Endothelial cell of umbilical vein (primary cell): ENCODE measurements around the gene AQR. TPM values are rescaled to one million over a fixed set of nuclear protein-coding genes. Genes with fewer than 3 reads are reported as not detected.

ENCODE experiments used
- BruUV-seq: library from RNA; stranded (reverse); fragments of 400-500 nt; replicated peaks from 2 replicates; lab custom pipeline; 2021; lab: Mats Ljungman, UMichigan
- CTCF ChIA-PET: fragments of 300-600, 350-600 bp; sonication (Branson Sonifier 250); formaldehyde crosslinking; loops from one replicate; lab custom pipeline; 2021; ENCODE audit warnings: antibody characterized with exemption, inconsistent platforms; lab: Charles Lee
- POLR2A ChIA-PET: fragments of 300-600, 350-600 bp; sonication (Branson Sonifier 250); formaldehyde crosslinking; loops from one replicate; lab custom pipeline; 2021; ENCODE audit warnings: antibody characterized with exemption, inconsistent platforms; lab: Charles Lee
- DNase-seq: peaks from one replicate; pipeline ENCODE4 v3.0.0-alpha.2; 2011; ENCODE audit warnings: low read depth, low spot score
- FAIRE-seq: peaks from 2 replicates; lab custom pipeline; 2011; peaks lifted over from hg19 to GRCh38; lab: Jason Lieb, UNC
- H2AFZ ChIP-seq: 2 replicates; pipeline ENCODE4 v1.6.0; 2012; ENCODE audit warnings: low read depth, low read length, control low read depth, inconsistent platforms
- H3K27ac ChIP-seq: 2 replicates; pipeline ENCODE4 v1.5.1; 2011; ENCODE audit warnings: low read depth, mild to moderate bottlenecking, control low read depth, low read length, moderate library complexity; ENCODE audit not compliant: insufficient read depth
- H3K27me3 ChIP-seq, 2 experiments: 2 replicates each; pipeline versions ENCODE4 v1.6.0 to v1.6.1; 2011; ENCODE audit warnings: low read length in 2 of 2, mixed read lengths in 1 of 2; ENCODE audit not compliant: control insufficient read depth in 2 of 2, insufficient read depth in 2 of 2
- H3K36me3 ChIP-seq, 2 experiments: 2 replicates in 1 of 2; 3 replicates in 1 of 2; pipeline ENCODE4 v1.5.1; 2011; ENCODE audit warnings: low read length in 2 of 2, mild to moderate bottlenecking in 1 of 2, moderate library complexity in 1 of 2; ENCODE audit not compliant: control insufficient read depth in 2 of 2, insufficient read depth in 2 of 2; ENCODE audit errors: extremely low read depth in 1 of 2
- H3K4me1 ChIP-seq: 3 replicates; pipeline ENCODE4 v1.5.1; 2011; ENCODE audit warnings: mild to moderate bottlenecking, low read length; ENCODE audit not compliant: control insufficient read depth, insufficient read depth; ENCODE audit errors: extremely low read depth
- H3K4me2 ChIP-seq: 2 replicates; pipeline ENCODE4 v1.6.1; 2011; ENCODE audit warnings: low read length, control low read depth, mixed read lengths; ENCODE audit not compliant: insufficient read depth
- H3K4me3 ChIP-seq, 3 experiments: fragments of 200-600 bp in 1 of 3; sonication (generic), shearing (Covaris generic) in 1 of 3; replicated peaks in 1 of 3; 2 replicates each; pipeline ENCODE4 v1.5.1; 2011 to 2016; ENCODE audit warnings: control low read depth in 3 of 3, low read length in 3 of 3, mild to moderate bottlenecking in 2 of 3, inconsistent platforms in 1 of 3, low read depth in 1 of 3, moderate library complexity in 1 of 3; ENCODE audit not compliant: insufficient read depth in 1 of 3
- H3K79me2 ChIP-seq: 2 replicates; pipeline ENCODE4 v1.6.0; 2012; ENCODE audit warnings: low read length, inconsistent platforms; ENCODE audit not compliant: control insufficient read depth, insufficient read depth
- H3K9ac ChIP-seq: replicated peaks from 2 replicates; pipeline ENCODE3; 2011; ENCODE audit warnings: low read length, control low read depth; ENCODE audit not compliant: insufficient read depth; ENCODE audit errors: extremely low read depth
- H3K9me1 ChIP-seq: replicated peaks from 3 replicates; pipeline ENCODE4 v1.6.0; 2011; ENCODE audit warnings: mild to moderate bottlenecking, low read length; ENCODE audit not compliant: control insufficient read depth, insufficient read depth; ENCODE audit errors: extremely low read depth
- H3K9me3 ChIP-seq: replicated peaks from 2 replicates; pipeline ENCODE4 v1.5.1; 2012; ENCODE audit warnings: low read length, inconsistent platforms; ENCODE audit not compliant: control insufficient read depth, insufficient read depth
- H4K20me1 ChIP-seq: replicated peaks from 2 replicates; pipeline ENCODE3; 2011; ENCODE audit warnings: mild to moderate bottlenecking, low read length; ENCODE audit not compliant: control insufficient read depth, insufficient read depth; ENCODE audit errors: extremely low read depth
- EZH2 ChIP-seq: IDR thresholded peaks from 2 replicates; pipeline ENCODE4 v1.6.1; 2012; ENCODE audit warnings: borderline replicate concordance, low read depth, mild to moderate bottlenecking, moderate library complexity, low read length, inconsistent platforms; ENCODE audit not compliant: severe bottlenecking
- FOS ChIP-seq: IDR thresholded peaks from 2 replicates; pipeline ENCODE4 v1.6.1; 2011; ENCODE audit warnings: mild to moderate bottlenecking, low read length, moderate library complexity, borderline replicate concordance; ENCODE audit not compliant: insufficient read depth
- GATA2 ChIP-seq: IDR thresholded peaks from 2 replicates; pipeline ENCODE4 v1.7.0; 2011; ENCODE audit warnings: low read depth, mild to moderate bottlenecking, moderate library complexity, mixed read lengths, low read length; ENCODE audit not compliant: insufficient read length, insufficient read depth
- JUN ChIP-seq: IDR thresholded peaks from 2 replicates; pipeline ENCODE4 v1.6.1; 2011; ENCODE audit warnings: borderline replicate concordance, low read depth; ENCODE audit not compliant: insufficient read length, insufficient read depth
- MYC ChIP-seq: IDR thresholded peaks from one replicate; pipeline ENCODE4 v1.6.1; 2011; ENCODE audit warnings: mild to moderate bottlenecking, low read depth, low read length
- POLR2A ChIP-seq: IDR thresholded peaks from 2 replicates; pipeline ENCODE4 v1.6.1; 2012; ENCODE audit warnings: low read depth, mild to moderate bottlenecking, control low read depth, low read length
- POLR2AphosphoS5 ChIP-seq: IDR thresholded peaks from 2 replicates; pipeline ENCODE4 v1.6.1; 2012; ENCODE audit warnings: low read depth, mild to moderate bottlenecking, control low read depth, low read length, moderate library complexity; ENCODE audit not compliant: insufficient read depth
- dilution Hi-C: fragments of 300-500 bp; cut with MboI; formaldehyde crosslinking; loops from one replicate; pipeline ENCODE4 v1.15.0; 2019; ENCODE audit warnings: low sequenced_read_pairs; ENCODE audit not compliant: extremely low pct_ligation_motif_present
- intact Hi-C: fragments of 100-400 bp; cut with micrococcal nuclease; formaldehyde crosslinking; loops from one replicate; pipeline ENCODE4 v1.10.0; 2022
- polyA plus RNA-seq, 4 experiments: library from polyadenylated mRNA; depleted of rRNA in 3 of 4; stranded (reverse) in 3 of 4; unstranded in 1 of 4; fragments of >200 nt; gene quantifications; 2 replicates each; pipeline versions ENCODE4 v1.2.1 to v1.2.3, GENCODE V29; 2011 to 2012; ENCODE audit warnings: missing spikeins in 1 of 4
- total RNA-seq: library from RNA; stranded (reverse); gene quantifications from 2 replicates; pipeline ENCODE4 v1.2.3, GENCODE V29; 2021
- TF ChIP-seq, protein P1 (sequence below), 2 donors: IDR thresholded peaks; 1 replicate in 1 of 2; 2 replicates in 1 of 2; pipeline ENCODE4 v1.5.1; 2011; ENCODE audit warnings: low read length in 2 of 2, mild to moderate bottlenecking in 2 of 2, moderate library complexity in 2 of 2, control low read depth in 1 of 2, inconsistent platforms in 1 of 2, low read depth in 1 of 2; ENCODE audit not compliant: insufficient read depth in 1 of 2; ENCODE audit errors: extremely low read depth in 1 of 2
- TF ChIP-seq, protein P2 (sequence below): IDR thresholded peaks from 2 replicates; pipeline ENCODE4 v1.6.1; 2011; ENCODE audit not compliant: insufficient read depth, insufficient read length

The AQR gene
- total and polyA plus RNA-seq, 2 donors (not counting 3 experiments of a cell fraction or from before 2014, with no cell fraction given): 18.7 to 37.5 TPM

DNA sequence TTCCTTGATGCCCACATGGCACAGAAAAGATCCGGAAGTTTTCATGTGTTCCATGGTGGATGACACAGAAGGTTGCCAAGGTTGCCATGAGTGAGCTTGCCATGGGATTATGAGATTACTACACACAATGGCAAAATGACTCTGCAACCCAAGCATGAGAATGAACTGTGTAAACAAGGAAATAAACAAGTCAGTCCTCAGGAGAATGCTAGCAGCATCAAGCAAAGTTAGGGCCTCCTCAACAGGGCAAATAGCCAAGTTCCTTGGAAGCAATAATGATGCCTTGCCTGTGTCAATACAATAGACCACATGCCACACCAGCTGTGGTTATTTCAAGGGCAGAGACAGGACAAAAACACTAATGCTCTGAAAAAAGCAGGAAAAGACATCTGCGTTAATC lies 41.8 kb downstream of the AQR start:
- H3K4me2 ChIP-seq: no peak overlapping the region
- H3K9me3 ChIP-seq: no peaks in the 10 kb centered on the region
- intact Hi-C loops: no loop called here
- H4K20me1 ChIP-seq: no peaks in the 10 kb centered on the region
- dilution Hi-C loops: no loop called here
- CTCF ChIA-PET: interaction anchor here (2.3 kb wide), 1 partner anchor 306 kb away, joined by 6 read pairs; no protein-coding TSS in a partner anchor
- no peaks in the 10 kb centered on the region for H3K4me1 ChIP-seq
- peaks cover 5 to 6% of the 10 kb centered on the region in 2 experiments for H3K36me3 ChIP-seq
- no peak overlapping the region for H3K4me3 ChIP-seq
- FAIRE-seq: no peak
- no peak overlapping the region for H3K27ac ChIP-seq
- no peak overlapping the region for H3K9ac ChIP-seq
- no peaks in the 10 kb centered on the region for H3K27me3 ChIP-seq
- no peak overlapping the region for H2AFZ ChIP-seq
- no peaks in the 10 kb centered on the region for H3K9me1 ChIP-seq
- POLR2A ChIA-PET: no interaction called here
- TF ChIP-seq, protein P1, sequence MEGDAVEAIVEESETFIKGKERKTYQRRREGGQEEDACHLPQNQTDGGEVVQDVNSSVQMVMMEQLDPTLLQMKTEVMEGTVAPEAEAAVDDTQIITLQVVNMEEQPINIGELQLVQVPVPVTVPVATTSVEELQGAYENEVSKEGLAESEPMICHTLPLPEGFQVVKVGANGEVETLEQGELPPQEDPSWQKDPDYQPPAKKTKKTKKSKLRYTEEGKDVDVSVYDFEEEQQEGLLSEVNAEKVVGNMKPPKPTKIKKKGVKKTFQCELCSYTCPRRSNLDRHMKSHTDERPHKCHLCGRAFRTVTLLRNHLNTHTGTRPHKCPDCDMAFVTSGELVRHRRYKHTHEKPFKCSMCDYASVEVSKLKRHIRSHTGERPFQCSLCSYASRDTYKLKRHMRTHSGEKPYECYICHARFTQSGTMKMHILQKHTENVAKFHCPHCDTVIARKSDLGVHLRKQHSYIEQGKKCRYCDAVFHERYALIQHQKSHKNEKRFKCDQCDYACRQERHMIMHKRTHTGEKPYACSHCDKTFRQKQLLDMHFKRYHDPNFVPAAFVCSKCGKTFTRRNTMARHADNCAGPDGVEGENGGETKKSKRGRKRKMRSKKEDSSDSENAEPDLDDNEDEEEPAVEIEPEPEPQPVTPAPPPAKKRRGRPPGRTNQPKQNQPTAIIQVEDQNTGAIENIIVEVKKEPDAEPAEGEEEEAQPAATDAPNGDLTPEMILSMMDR (IDR thresholded peaks at IDR 0.05; ENCODE audit: extremely low read depth in 1 of 2, insufficient read depth in 1 of 2, low read depth in 1 of 2, low read length in 2 of 2): no peak
- TF ChIP-seq EZH2 (no peak), POLR2A (no peak), JUN (no peak), FOS (no peak), POLR2AphosphoS5 (no peak), GATA2 (no peak), MYC (no peak)
- TF ChIP-seq, protein P2, sequence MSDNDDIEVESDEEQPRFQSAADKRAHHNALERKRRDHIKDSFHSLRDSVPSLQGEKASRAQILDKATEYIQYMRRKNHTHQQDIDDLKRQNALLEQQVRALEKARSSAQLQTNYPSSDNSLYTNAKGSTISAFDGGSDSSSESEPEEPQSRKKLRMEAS: no peak
- peak; percentile 52 for DNase-seq
- no peaks in the 10 kb centered on the region for H3K79me2 ChIP-seq
- BruUV-seq: no TSS peak
